Endometrial microvascular endothelial cells (primary cell): ENCODE data around the gene FOXM1. TPM values are rescaled to one million over a fixed set of nuclear protein-coding genes. Genes with fewer than 3 reads are reported as not detected.
"Not testable (repeated sequence)": the region's sequence is repeated elsewhere in the genome, so short reads cannot be mapped to it uniquely, and the experiment has no call there.

Experiments used
- in situ Hi-C: cut with HindIII; loops from 2 replicates; pipeline ENCODE4 v1.10.0; 2017; ENCODE audit warnings: low sequenced_read_pairs, low pct_unique_long_range_greater_than_20kb; ENCODE audit errors: inconsistent ontology term
- total RNA-seq: library from RNA; depleted of rRNA; stranded (reverse); fragments of >200 nt; gene quantifications from one replicate; pipeline ENCODE4 v1.2.3, GENCODE V29; 2015; ENCODE audit errors: inconsistent ontology term

FOXM1 gene
- total RNA-seq, 1 donor from 2014 or later: 57.3 TPM

- in situ Hi-C loops: no loop called here
Observed at GRCh38 chr12:2886768-2887450, 9.9 kb upstream of the FOXM1 start.

DNA sequence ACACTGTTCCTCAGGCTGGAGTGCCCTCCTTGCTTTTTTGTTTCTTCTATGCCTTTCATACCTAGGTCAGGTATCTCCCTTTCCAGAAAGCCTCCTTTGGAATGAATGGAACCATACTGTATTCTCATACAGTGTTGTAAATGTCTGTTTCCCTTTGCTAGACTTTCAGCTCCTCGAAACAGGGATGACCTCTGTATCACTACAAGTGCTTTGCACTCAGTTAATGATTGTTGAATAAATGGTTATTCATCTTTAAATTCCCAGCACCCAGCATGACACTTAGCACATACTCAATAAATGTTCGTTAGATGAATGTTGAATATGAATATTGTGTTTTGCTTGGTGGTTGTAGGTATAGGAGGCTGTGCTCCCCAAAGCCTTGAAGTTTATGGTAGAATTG, 7.8 kb upstream of the FOXM1 start:
- in situ Hi-C loops: no loop called here

- in situ Hi-C loops: no loop called here
Observed at GRCh38 chr12:2879853-2880252, 2.9 kb upstream of the FOXM1 start.

- in situ Hi-C loops: no loop called here
Observed at GRCh38 chr12:2877953-2878732, 1.2 kb upstream of the FOXM1 start.

DNA sequence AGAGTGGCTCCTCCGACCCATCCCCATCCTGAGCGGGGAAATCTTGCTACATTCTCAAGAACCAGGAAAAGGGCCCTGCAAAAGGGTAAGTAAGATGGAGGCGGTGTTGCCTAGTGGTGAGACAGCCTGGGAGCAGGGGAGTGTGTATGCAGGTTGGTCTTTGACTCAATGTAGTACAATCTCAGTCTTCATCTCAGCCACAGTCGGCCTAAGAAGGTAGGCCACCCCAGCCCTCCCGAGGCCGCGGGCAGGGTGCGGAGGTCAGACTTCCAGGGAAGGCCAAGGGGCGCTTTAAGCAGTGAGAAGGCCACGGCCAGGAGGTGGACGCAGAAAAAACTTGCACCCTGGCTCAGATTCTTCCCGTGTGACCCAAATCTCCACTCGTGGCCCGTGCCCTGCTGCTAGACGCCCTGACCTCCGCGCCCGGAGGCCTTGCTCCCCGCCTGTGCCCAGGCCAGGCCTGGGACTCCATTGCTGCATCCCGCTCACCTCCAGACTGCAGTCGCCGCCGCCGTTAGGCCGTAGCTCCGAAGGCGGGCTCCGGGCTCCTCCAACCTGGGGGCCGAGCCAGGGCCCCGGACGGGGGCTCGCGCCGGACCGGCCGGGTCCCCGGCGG, 435 bp downstream of the FOXM1 start:
- in situ Hi-C loops: no loop called here

- in situ Hi-C loops: not testable (repeated sequence)
Observed at GRCh38 chr12:2868986-2869632, 7.9 kb downstream of the FOXM1 start.

- in situ Hi-C loops: no loop called here
Observed at GRCh38 chr12:2864198-2864597, 12.8 kb downstream of the FOXM1 start.

- in situ Hi-C loops: not testable (repeated sequence)
Observed at GRCh38 chr12:2863402-2863801, 13.6 kb downstream of the FOXM1 start.

DNA sequence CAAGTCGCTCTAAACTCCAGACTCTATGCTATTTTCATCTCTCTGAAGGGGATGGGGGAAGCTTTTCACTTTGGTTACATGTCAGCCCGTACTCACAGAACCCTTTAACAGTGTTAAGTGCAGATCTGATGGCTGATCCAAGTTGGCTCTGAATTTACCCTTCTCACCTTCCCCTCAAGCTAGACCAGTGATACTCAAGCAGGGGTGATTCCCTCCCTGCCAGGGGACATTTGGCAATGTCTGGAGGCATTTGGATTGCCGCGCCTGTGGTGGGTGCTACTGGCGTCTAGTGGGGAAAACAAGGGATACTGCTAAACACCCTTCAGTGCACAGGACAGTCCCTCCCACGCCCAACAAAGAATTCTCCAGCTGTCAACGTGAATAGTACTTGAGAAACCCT, 14.1 kb downstream of the FOXM1 start:
- in situ Hi-C loops: no loop called here

GRCh38 chr12:2860170-2860569, 16.8 kb downstream of the FOXM1 start:
- in situ Hi-C loops: no loop called here

DNA sequence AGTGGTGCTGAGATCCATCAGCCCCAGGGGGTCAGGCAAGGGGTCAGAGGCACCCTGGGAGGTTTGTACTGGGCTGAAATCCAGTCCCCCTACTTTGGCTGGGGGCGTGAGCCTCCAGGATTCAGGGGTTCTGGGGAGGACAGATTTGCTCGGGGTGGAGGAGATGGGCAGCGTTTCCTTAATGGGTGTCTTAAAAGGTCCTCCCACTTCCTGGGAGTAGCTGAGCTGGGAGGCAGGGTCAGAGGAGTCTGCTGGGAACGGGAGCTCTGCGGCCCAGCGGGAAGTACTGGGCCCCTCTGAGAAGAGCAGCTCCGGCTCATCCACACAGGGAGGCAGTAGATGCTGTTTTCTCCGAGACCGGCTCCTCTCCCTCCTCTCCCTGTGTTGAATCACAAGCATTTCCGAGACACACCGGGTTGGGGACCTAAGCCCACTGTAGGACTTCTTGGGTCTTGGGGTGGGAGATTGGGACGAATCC, 18.0 kb downstream of the FOXM1 start:
- in situ Hi-C loops: no loop called here

DNA sequence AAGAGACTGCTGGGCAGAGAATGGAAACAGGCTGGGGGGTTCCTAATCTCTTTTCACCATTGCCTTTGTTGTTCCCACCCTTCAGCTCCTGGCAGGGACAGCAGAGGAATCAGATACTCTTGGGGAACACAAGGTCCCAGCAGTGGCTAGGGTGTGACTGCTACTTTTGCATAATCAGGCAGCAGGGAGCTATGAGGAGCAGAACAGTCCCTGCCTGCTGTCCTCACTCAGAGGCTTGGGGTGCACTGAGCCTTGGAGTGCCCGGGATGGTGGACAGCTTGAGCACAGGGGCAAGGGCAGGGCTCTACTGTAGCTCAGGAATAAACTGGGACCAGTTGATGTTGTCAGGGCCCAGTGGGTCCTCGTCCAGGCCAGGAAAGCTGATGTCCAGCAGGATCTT, 18.6 kb downstream of the FOXM1 start:
- in situ Hi-C loops: no loop called here

GRCh38 chr12:2857576-2857975, 19.4 kb downstream of the FOXM1 start:
- in situ Hi-C loops: no loop called here

DNA sequence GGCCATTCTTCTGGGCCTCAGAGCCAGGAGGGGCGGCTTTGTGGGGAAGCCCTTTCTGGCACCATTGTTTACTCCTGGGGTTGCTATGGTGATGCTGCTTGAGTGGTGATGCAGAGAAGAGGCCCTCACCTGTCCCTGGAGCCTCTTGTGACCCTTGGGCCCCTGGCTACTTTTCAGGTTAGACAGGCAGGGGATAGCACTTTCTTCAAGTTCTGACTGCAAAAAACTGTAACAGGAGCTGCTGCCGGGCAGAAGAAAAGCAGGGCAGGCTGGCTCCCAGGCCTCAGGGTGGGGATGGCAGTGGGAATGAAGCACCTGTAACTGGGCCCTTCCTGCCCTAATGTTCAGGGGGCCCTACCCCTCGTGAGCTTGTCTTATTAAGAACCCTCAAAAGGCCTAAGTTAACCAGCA, 19.9 kb downstream of the FOXM1 start, which contains the start of gene TEX52:
TSS of gene TEX52 (minus strand) at position 19 of the 411 bp plus-strand sequence. CDS start at position 6, 13 bp downstream.
- in situ Hi-C loops: no loop called here

GRCh38 chr12:2856051-2856450, 20.9 kb downstream of the FOXM1 start:
- in situ Hi-C loops: no loop called here

GRCh38 chr12:2855546-2855945, 21.4 kb downstream of the FOXM1 start:
- in situ Hi-C loops: no loop called here

DNA sequence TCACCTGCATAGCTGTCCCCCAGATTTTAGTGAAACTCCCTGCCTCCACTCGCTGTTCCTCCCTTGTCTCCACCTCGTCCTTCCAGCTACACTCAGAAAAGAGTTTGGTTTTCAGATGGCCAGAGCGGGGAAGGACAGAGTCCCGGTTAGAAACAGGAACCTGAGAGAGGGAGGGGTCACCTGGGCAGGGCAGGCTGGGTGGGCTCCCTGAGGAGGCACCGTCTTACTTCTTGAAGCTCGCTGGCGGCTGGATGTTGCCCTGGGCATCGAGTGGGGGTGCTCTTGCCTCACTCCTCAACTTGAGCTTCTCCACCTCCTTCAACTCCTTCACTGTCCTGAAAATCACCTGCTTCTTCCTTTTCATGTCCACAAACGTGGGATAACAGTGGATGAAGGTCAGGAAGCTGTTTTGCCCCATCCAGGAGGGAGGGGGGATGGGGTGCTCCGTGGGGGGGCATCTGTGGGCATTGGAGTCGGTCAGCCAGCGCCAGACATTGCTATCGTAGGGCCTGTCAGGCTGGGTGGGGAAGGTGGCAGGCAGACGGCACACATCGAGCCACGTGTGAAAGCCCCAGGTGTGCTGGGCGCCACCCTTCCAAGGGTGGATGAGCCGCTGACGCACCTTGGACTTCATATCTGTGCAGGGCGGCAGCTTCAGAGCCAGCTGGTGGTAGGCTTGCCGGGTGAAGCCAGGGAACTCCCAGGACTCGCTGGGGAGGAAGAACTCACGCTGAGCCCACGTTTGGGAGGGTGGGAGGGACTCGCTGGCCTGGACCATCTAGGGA, 22.1 kb downstream of the FOXM1 start:
- in situ Hi-C loops: no loop called here

GRCh38 chr12:2853626-2854025, 23.3 kb downstream of the FOXM1 start:
- in situ Hi-C loops: no loop called here

GRCh38 chr12:2851931-2852330, 25.0 kb downstream of the FOXM1 start:
- in situ Hi-C loops: no loop called here
